Vagina (tissue), 2 donors: Measurements from ENCODE around the gene CXCR3. TPM values are rescaled to one million over a fixed set of nuclear protein-coding genes. Genes with fewer than 3 reads are reported as not detected.

ENCODE experiments used
- DNase-seq, 2 donors: peaks; one replicate each; pipeline ENCODE4 v3.0.0-alpha.2; 2017; ENCODE audit errors: extremely low spot score in 2 of 2
- H3K27ac ChIP-seq: fragments of 200-600 bp; sonication (generic); one replicate; pipeline ENCODE4 v1.5.1; 2019
- H3K27me3 ChIP-seq: fragments of 200-600 bp; sonication (generic); one replicate; pipeline ENCODE4 v1.5.1; 2019
- H3K36me3 ChIP-seq, 2 donors: fragments of 200-600 bp; sonication (generic); one replicate each; pipeline ENCODE4 v1.5.1; 2017 to 2019
- H3K4me1 ChIP-seq: fragments of 200-600 bp; sonication (generic); one replicate; pipeline ENCODE4 v1.5.1; 2019
- H3K4me3 ChIP-seq, 2 donors: fragments of 200-600 bp; sonication (generic); 1 replicate in 1 of 2; 2 replicates in 1 of 2; pipeline ENCODE4 v1.5.1; 2016 to 2019
- H3K9me3 ChIP-seq: fragments of 200-600 bp; sonication (generic); one replicate; pipeline ENCODE4 v1.5.1; 2019
- CTCF ChIP-seq, 3 experiments: fragments of 450-650 bp in 2 of 3; fragments of 200-600 bp in 1 of 3; sonication (generic) in 1 of 3; IDR thresholded peaks; one replicate each; pipeline ENCODE4 v1.5.1; 2017 to 2019; ENCODE audit warnings: antibody characterized with exemption in 3 of 3, mild to moderate bottlenecking in 2 of 3, moderate library complexity in 2 of 3
- POLR2A ChIP-seq, 2 donors: fragments of 450-650 bp; IDR thresholded peaks; one replicate each; pipeline ENCODE4 v1.6.1; 2017; ENCODE audit warnings: antibody characterized with exemption in 2 of 2, mild to moderate bottlenecking in 2 of 2, moderate library complexity in 2 of 2
- POLR2AphosphoS5 ChIP-seq, 2 donors: sonication (generic); formaldehyde crosslinking; IDR thresholded peaks; one replicate each; pipeline ENCODE4 v1.9.0; 2017; ENCODE audit warnings: antibody characterized with exemption in 2 of 2, mild to moderate bottlenecking in 2 of 2, low read depth in 1 of 2; ENCODE audit not compliant: insufficient read depth in 1 of 2
- intact Hi-C: fragments of 100-400 bp; cut with DNase I; formaldehyde crosslinking; loops from one replicate; pipeline ENCODE4 v1.15.1; 2023
- total RNA-seq: library from RNA; depleted of rRNA; stranded (reverse); fragments of >200 nt; gene quantifications from one replicate; pipeline ENCODE4 v1.2.3, GENCODE V29; 2016

Gene CXCR3
- total RNA-seq, 1 donor from 2014 or later, result not detected

DNA sequence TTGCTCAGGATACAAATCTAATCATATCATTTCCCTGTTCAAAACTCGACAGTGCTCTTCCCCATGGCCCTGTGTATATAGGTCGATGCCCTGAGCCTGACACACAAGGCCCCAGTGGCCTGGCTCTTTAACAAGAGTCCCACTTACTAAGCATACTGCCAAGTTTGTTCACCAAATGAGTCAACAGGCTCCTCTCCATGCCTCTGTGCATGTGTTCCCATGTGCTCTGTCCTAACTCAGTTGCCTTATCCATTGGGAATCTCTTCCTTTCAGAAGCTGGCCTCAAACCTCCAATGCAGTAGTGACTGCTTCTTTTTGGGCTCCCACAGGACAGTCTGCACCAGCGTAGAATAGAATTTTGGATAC lies 18.9 kb upstream of the CXCR3 start:
- H3K36me3 ChIP-seq, result no peaks in the 10 kb centered on the region
- no peaks in the 10 kb centered on the region for H3K9me3 ChIP-seq
- no peak overlapping the region for H3K27ac ChIP-seq
- H3K4me1 ChIP-seq, result no peaks in the 10 kb centered on the region
- DNase-seq, result no peak
- no peaks in the 10 kb centered on the region for H3K27me3 ChIP-seq
- TF ChIP-seq CTCF (IDR thresholded peaks at IDR 0.05) (no peak), POLR2A (IDR thresholded peaks at IDR 0.05) (no peak), POLR2AphosphoS5 (IDR thresholded peaks at IDR 0.05; ENCODE audit: insufficient read depth in 1 of 2, low read depth in 1 of 2) (no peak)
- no peak overlapping the region for H3K4me3 ChIP-seq
- intact Hi-C loops, result no loop called here

DNA sequence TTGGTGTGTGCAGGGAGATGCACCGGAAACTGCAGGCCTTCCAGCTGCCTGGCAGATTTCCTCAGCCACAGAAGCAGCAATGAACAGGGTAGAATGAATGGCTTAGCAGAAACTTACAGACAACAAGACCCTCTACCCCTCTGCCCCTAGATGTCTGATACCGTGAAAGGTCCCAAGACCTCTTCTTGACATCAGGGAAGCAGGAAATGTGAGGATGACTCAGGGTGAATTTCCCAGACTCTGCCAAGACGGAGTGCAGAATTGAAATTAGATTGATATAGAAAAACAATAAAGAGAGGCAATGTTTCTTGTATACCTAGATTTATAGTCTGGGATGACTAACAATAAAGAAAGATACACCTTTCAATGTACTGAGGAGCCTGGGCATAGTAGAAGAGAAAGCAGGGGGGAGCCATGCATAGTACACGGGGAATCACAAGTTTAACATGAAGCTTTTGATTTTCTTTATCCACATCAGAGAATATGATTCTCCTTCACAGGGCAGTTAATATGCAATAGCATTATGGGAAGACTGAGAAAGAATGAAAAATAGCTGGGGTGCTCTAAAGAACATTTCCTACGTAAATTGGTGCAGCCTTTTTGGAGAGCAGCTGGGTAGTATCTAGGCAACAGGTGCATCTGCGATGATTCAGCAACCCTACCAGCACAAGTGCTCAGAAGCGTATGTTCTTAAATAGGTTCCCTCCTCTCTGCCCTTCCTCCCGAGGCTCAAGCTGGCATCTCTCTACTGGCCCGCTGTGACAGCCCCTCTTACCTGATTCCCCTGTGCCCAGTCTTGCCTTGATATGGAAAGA lies 18.3 kb upstream of the CXCR3 start:
- H3K4me3 ChIP-seq, result no peak overlapping the region
- H3K27ac ChIP-seq, result no peak overlapping the region
- intact Hi-C loops, result no loop called here
- H3K36me3 ChIP-seq, result no peaks in the 10 kb centered on the region
- H3K9me3 ChIP-seq, result no peaks in the 10 kb centered on the region
- TF ChIP-seq POLR2AphosphoS5 (IDR thresholded peaks at IDR 0.05; ENCODE audit: insufficient read depth in 1 of 2, low read depth in 1 of 2) (no peak), CTCF (IDR thresholded peaks at IDR 0.05) (no peak), POLR2A (IDR thresholded peaks at IDR 0.05) (no peak)
- H3K4me1 ChIP-seq, result no peaks in the 10 kb centered on the region
- H3K27me3 ChIP-seq, result no peaks in the 10 kb centered on the region
- no peak for DNase-seq

DNA sequence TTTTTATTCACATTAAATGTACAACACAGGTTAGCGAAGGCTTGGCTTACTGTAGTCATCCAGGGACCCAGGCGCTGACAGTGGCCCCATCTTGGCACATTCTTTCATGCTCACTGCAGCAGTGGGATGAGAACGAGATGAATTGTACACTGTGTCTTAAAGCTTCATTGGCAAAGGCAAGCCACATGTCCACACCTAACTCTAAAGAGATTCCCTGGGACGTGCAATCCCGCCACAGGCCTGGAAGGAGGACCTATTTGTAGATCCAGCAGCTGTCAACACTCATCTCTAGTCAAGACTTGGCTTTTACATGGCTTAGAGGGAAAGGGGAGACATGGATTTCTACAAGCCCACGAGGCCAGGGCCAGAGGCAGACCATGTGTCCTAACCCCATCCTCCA lies 16.1 kb upstream of the CXCR3 start:
- no peaks in the 10 kb centered on the region for H3K27me3 ChIP-seq
- intact Hi-C loops, result no loop called here
- no peaks in the 10 kb centered on the region for H3K9me3 ChIP-seq
- no peaks in the 10 kb centered on the region for H3K4me1 ChIP-seq
- no peaks in the 10 kb centered on the region for H3K36me3 ChIP-seq
- no peak for TF ChIP-seq POLR2AphosphoS5 (IDR thresholded peaks at IDR 0.05; ENCODE audit: insufficient read depth in 1 of 2, low read depth in 1 of 2)
- TF ChIP-seq POLR2A (IDR thresholded peaks at IDR 0.05), result no peak
- TF ChIP-seq CTCF (IDR thresholded peaks at IDR 0.05), result no peak
- no peak for DNase-seq
- H3K27ac ChIP-seq, result no peak overlapping the region
- no peak overlapping the region for H3K4me3 ChIP-seq

DNA sequence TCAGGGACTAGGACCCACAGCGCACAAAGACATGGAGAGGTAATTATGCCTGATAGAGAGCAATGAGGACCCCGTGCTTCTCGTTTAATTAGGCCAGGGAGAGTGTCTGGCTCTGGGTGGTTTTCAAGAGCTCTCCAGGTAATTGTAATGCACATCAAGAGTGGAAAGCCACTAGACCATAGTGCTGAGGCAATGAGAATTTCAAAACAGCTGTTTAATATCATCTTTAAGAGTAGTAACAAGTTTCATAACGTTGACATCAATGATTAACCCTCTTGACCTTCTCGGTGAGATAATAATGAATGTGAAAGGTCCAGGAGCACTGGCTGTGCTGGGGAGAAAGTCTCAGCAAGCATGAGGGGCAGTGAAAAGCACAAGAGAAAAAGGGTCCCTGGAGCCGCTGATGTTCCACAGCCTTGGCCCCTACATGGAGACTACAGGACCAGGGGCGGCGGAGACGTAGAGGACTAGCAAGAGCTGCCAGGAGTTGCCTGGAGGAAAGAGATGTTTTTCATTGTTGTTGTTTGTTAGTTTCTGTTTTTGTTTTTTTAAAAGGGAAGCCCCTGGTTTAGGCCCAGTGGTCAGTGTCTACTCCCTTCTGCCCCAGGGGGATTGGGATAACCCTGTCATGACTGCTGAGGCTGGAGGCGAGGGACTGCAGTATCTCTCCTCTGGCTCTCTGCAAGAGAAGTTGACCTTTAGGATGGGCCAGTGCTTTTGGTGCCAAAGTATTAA lies 14.8 kb upstream of the CXCR3 start:
- Histone ChIP-seq H3K27ac (no peak overlapping the region), H3K9me3 (no peaks in the 10 kb centered on the region), H3K36me3 (no peaks in the 10 kb centered on the region), H3K4me1 (no peaks in the 10 kb centered on the region), H3K27me3 (no peaks in the 10 kb centered on the region), H3K4me3 (no peak overlapping the region)
- intact Hi-C loops, result no loop called here
- no peak for DNase-seq
- no peak for TF ChIP-seq POLR2AphosphoS5 (IDR thresholded peaks at IDR 0.05; ENCODE audit: insufficient read depth in 1 of 2, low read depth in 1 of 2)
- no peak for TF ChIP-seq CTCF (IDR thresholded peaks at IDR 0.05)
- no peak for TF ChIP-seq POLR2A (IDR thresholded peaks at IDR 0.05)

- TF ChIP-seq POLR2A (IDR thresholded peaks at IDR 0.05) (no peak), CTCF (IDR thresholded peaks at IDR 0.05) (no peak), POLR2AphosphoS5 (IDR thresholded peaks at IDR 0.05; ENCODE audit: insufficient read depth in 1 of 2, low read depth in 1 of 2) (no peak)
- no peaks in the 10 kb centered on the region for H3K36me3 ChIP-seq
- intact Hi-C loops, result no loop called here
Measured at GRCh38 chrX:71629467-71629866, 11.2 kb upstream of the CXCR3 start.

More at GRCh38 chrX:71629467-71629866, 11.2 kb upstream of the CXCR3 start:
- Histone ChIP-seq H3K27me3 (no peaks in the 10 kb centered on the region), H3K9me3 (no peaks in the 10 kb centered on the region), H3K4me3 (no peak overlapping the region), H3K4me1 (no peaks in the 10 kb centered on the region), H3K27ac (no peak overlapping the region)
- no peak for DNase-seq
